Endothelial cell of umbilical vein (primary cell): ENCODE measurements around the gene GRIN2D. TPM values are rescaled to one million over a fixed set of nuclear protein-coding genes. Genes with fewer than 3 reads are reported as not detected.

ENCODE experiments used
- BruUV-seq: library from RNA; stranded (reverse); fragments of 400-500 nt; replicated peaks from 2 replicates; lab custom pipeline; 2021; lab: Mats Ljungman, UMichigan
- CTCF ChIA-PET: fragments of 300-600, 350-600 bp; sonication (Branson Sonifier 250); formaldehyde crosslinking; loops from one replicate; lab custom pipeline; 2021; ENCODE audit warnings: antibody characterized with exemption, inconsistent platforms; lab: Charles Lee
- POLR2A ChIA-PET: fragments of 300-600, 350-600 bp; sonication (Branson Sonifier 250); formaldehyde crosslinking; loops from one replicate; lab custom pipeline; 2021; ENCODE audit warnings: antibody characterized with exemption, inconsistent platforms; lab: Charles Lee
- DNase-seq: peaks from one replicate; pipeline ENCODE4 v3.0.0-alpha.2; 2011; ENCODE audit warnings: low read depth, low spot score
- FAIRE-seq: peaks from 2 replicates; lab custom pipeline; 2011; peaks lifted over from hg19 to GRCh38; lab: Jason Lieb, UNC
- H2AFZ ChIP-seq: 2 replicates; pipeline ENCODE4 v1.6.0; 2012; ENCODE audit warnings: low read depth, low read length, control low read depth, inconsistent platforms
- H3K27ac ChIP-seq: 2 replicates; pipeline ENCODE4 v1.5.1; 2011; ENCODE audit warnings: low read depth, mild to moderate bottlenecking, control low read depth, low read length, moderate library complexity; ENCODE audit not compliant: insufficient read depth
- H3K27me3 ChIP-seq, 2 experiments: 2 replicates each; pipeline versions ENCODE4 v1.6.0 to v1.6.1; 2011; ENCODE audit warnings: low read length in 2 of 2, mixed read lengths in 1 of 2; ENCODE audit not compliant: control insufficient read depth in 2 of 2, insufficient read depth in 2 of 2
- H3K36me3 ChIP-seq, 2 experiments: 2 replicates in 1 of 2; 3 replicates in 1 of 2; pipeline ENCODE4 v1.5.1; 2011; ENCODE audit warnings: low read length in 2 of 2, mild to moderate bottlenecking in 1 of 2, moderate library complexity in 1 of 2; ENCODE audit not compliant: control insufficient read depth in 2 of 2, insufficient read depth in 2 of 2; ENCODE audit errors: extremely low read depth in 1 of 2
- H3K4me1 ChIP-seq: 3 replicates; pipeline ENCODE4 v1.5.1; 2011; ENCODE audit warnings: mild to moderate bottlenecking, low read length; ENCODE audit not compliant: control insufficient read depth, insufficient read depth; ENCODE audit errors: extremely low read depth
- H3K4me2 ChIP-seq: 2 replicates; pipeline ENCODE4 v1.6.1; 2011; ENCODE audit warnings: low read length, control low read depth, mixed read lengths; ENCODE audit not compliant: insufficient read depth
- H3K4me3 ChIP-seq, 3 experiments: fragments of 200-600 bp in 1 of 3; sonication (generic), shearing (Covaris generic) in 1 of 3; replicated peaks in 1 of 3; 2 replicates each; pipeline ENCODE4 v1.5.1; 2011 to 2016; ENCODE audit warnings: control low read depth in 3 of 3, low read length in 3 of 3, mild to moderate bottlenecking in 2 of 3, inconsistent platforms in 1 of 3, low read depth in 1 of 3, moderate library complexity in 1 of 3; ENCODE audit not compliant: insufficient read depth in 1 of 3
- H3K79me2 ChIP-seq: 2 replicates; pipeline ENCODE4 v1.6.0; 2012; ENCODE audit warnings: low read length, inconsistent platforms; ENCODE audit not compliant: control insufficient read depth, insufficient read depth
- H3K9ac ChIP-seq: replicated peaks from 2 replicates; pipeline ENCODE3; 2011; ENCODE audit warnings: low read length, control low read depth; ENCODE audit not compliant: insufficient read depth; ENCODE audit errors: extremely low read depth
- H3K9me1 ChIP-seq: replicated peaks from 3 replicates; pipeline ENCODE4 v1.6.0; 2011; ENCODE audit warnings: mild to moderate bottlenecking, low read length; ENCODE audit not compliant: control insufficient read depth, insufficient read depth; ENCODE audit errors: extremely low read depth
- H3K9me3 ChIP-seq: replicated peaks from 2 replicates; pipeline ENCODE4 v1.5.1; 2012; ENCODE audit warnings: low read length, inconsistent platforms; ENCODE audit not compliant: control insufficient read depth, insufficient read depth
- H4K20me1 ChIP-seq: replicated peaks from 2 replicates; pipeline ENCODE3; 2011; ENCODE audit warnings: mild to moderate bottlenecking, low read length; ENCODE audit not compliant: control insufficient read depth, insufficient read depth; ENCODE audit errors: extremely low read depth
- CTCF ChIP-seq, 2 donors: IDR thresholded peaks; 1 replicate in 1 of 2; 2 replicates in 1 of 2; pipeline ENCODE4 v1.5.1; 2011; ENCODE audit warnings: low read length in 2 of 2, mild to moderate bottlenecking in 2 of 2, moderate library complexity in 2 of 2, control low read depth in 1 of 2, inconsistent platforms in 1 of 2, low read depth in 1 of 2; ENCODE audit not compliant: insufficient read depth in 1 of 2; ENCODE audit errors: extremely low read depth in 1 of 2
- EZH2 ChIP-seq: IDR thresholded peaks from 2 replicates; pipeline ENCODE4 v1.6.1; 2012; ENCODE audit warnings: borderline replicate concordance, low read depth, mild to moderate bottlenecking, moderate library complexity, low read length, inconsistent platforms; ENCODE audit not compliant: severe bottlenecking
- FOS ChIP-seq: IDR thresholded peaks from 2 replicates; pipeline ENCODE4 v1.6.1; 2011; ENCODE audit warnings: mild to moderate bottlenecking, low read length, moderate library complexity, borderline replicate concordance; ENCODE audit not compliant: insufficient read depth
- GATA2 ChIP-seq: IDR thresholded peaks from 2 replicates; pipeline ENCODE4 v1.7.0; 2011; ENCODE audit warnings: low read depth, mild to moderate bottlenecking, moderate library complexity, mixed read lengths, low read length; ENCODE audit not compliant: insufficient read length, insufficient read depth
- JUN ChIP-seq: IDR thresholded peaks from 2 replicates; pipeline ENCODE4 v1.6.1; 2011; ENCODE audit warnings: borderline replicate concordance, low read depth; ENCODE audit not compliant: insufficient read length, insufficient read depth
- MAX ChIP-seq: IDR thresholded peaks from 2 replicates; pipeline ENCODE4 v1.6.1; 2011; ENCODE audit not compliant: insufficient read depth, insufficient read length
- MYC ChIP-seq: IDR thresholded peaks from one replicate; pipeline ENCODE4 v1.6.1; 2011; ENCODE audit warnings: mild to moderate bottlenecking, low read depth, low read length
- POLR2A ChIP-seq: IDR thresholded peaks from 2 replicates; pipeline ENCODE4 v1.6.1; 2012; ENCODE audit warnings: low read depth, mild to moderate bottlenecking, control low read depth, low read length
- POLR2AphosphoS5 ChIP-seq: IDR thresholded peaks from 2 replicates; pipeline ENCODE4 v1.6.1; 2012; ENCODE audit warnings: low read depth, mild to moderate bottlenecking, control low read depth, low read length, moderate library complexity; ENCODE audit not compliant: insufficient read depth
- dilution Hi-C: fragments of 300-500 bp; cut with MboI; formaldehyde crosslinking; loops from one replicate; pipeline ENCODE4 v1.15.0; 2019; ENCODE audit warnings: low sequenced_read_pairs; ENCODE audit not compliant: extremely low pct_ligation_motif_present
- intact Hi-C: fragments of 100-400 bp; cut with micrococcal nuclease; formaldehyde crosslinking; loops from one replicate; pipeline ENCODE4 v1.10.0; 2022
- polyA plus RNA-seq, 4 experiments: library from polyadenylated mRNA; depleted of rRNA in 3 of 4; stranded (reverse) in 3 of 4; unstranded in 1 of 4; fragments of >200 nt; gene quantifications; 2 replicates each; pipeline versions ENCODE4 v1.2.1 to v1.2.3, GENCODE V29; 2011 to 2012; ENCODE audit warnings: missing spikeins in 1 of 4
- total RNA-seq: library from RNA; stranded (reverse); gene quantifications from 2 replicates; pipeline ENCODE4 v1.2.3, GENCODE V29; 2021

Gene GRIN2D
- total and polyA plus RNA-seq, 2 donors (not counting 3 experiments of a cell fraction or from before 2014, with no cell fraction given) = 0.59 to 2.1 TPM

- peaks cover 21 to 33% of the 10 kb centered on the region in 2 experiments for H3K27me3 ChIP-seq
Observed at GRCh38 chr19:48395170-48395455, 1.6 kb downstream of the GRIN2D start.

GRCh38 chr19:48395499-48395898 lies 2.0 kb downstream of the GRIN2D start:
- BruUV-seq = no TSS peak
- Histone ChIP-seq H3K36me3 (no peaks in the 10 kb centered on the region), H3K9me3 (no peaks in the 10 kb centered on the region), H3K9me1 (no peaks in the 10 kb centered on the region), H3K4me1 (peaks cover 10% of the 10 kb centered on the region), H3K9ac (no peak overlapping the region), H2AFZ (no peak overlapping the region), H4K20me1 (no peaks in the 10 kb centered on the region), H3K4me3 (no peak overlapping the region), H3K27ac (no peak overlapping the region), H3K4me2 (no peak overlapping the region), H3K79me2 (peaks cover 8% of the 10 kb centered on the region), H3K27me3 (peaks cover 21 to 33% of the 10 kb centered on the region in 2 experiments)
- no peak for FAIRE-seq
- no peak for TF ChIP-seq POLR2A
- TF ChIP-seq FOS = no peak
- TF ChIP-seq EZH2 = no peak
- no peak for TF ChIP-seq CTCF (IDR thresholded peaks at IDR 0.05; ENCODE audit: extremely low read depth in 1 of 2, insufficient read depth in 1 of 2, low read depth in 1 of 2, low read length in 2 of 2)
- TF ChIP-seq MYC = no peak
- TF ChIP-seq MAX = no peak
- no peak for TF ChIP-seq JUN
- TF ChIP-seq POLR2AphosphoS5 = no peak
- no peak for TF ChIP-seq GATA2
- CTCF ChIA-PET = interaction anchor here (1.0 to 1.4 kb wide), 2 partner anchors 50 to 81 kb away, joined by 4 to 6 read pairs; no protein-coding TSS in a partner anchor
- DNase-seq = no peak
- POLR2A ChIA-PET = no interaction called here
- dilution Hi-C loops = no loop called here
- intact Hi-C loops = loop anchor here (5.0 kb wide), 1 partner anchor 87 kb away; no protein-coding TSS in a partner anchor

More at GRCh38 chr19:48395170-48395455, 1.6 kb downstream of the GRIN2D start:
- H3K9ac ChIP-seq = no peak overlapping the region
- no peaks in the 10 kb centered on the region for H4K20me1 ChIP-seq
- peaks cover 12% of the 10 kb centered on the region for H3K79me2 ChIP-seq
- H3K9me1 ChIP-seq = no peaks in the 10 kb centered on the region
- intact Hi-C loops (loop anchor here (5.0 kb wide), 1 partner anchor 87 kb away; no protein-coding TSS in a partner anchor), dilution Hi-C loops (no loop called here)
- H3K4me3 ChIP-seq = no peak overlapping the region
- H3K9me3 ChIP-seq = no peaks in the 10 kb centered on the region
- ChIA-PET POLR2A (no interaction called here), CTCF (interaction anchor here (1.0 to 1.4 kb wide), 2 partner anchors 50 to 81 kb away, joined by 4 to 6 read pairs; no protein-coding TSS in a partner anchor)
- no peak for DNase-seq
- no peak overlapping the region for H3K4me2 ChIP-seq
- no peak overlapping the region for H2AFZ ChIP-seq
- no peak overlapping the region for H3K27ac ChIP-seq
- no TSS peak for BruUV-seq
- H3K36me3 ChIP-seq = no peaks in the 10 kb centered on the region
- peaks cover 12% of the 10 kb centered on the region for H3K4me1 ChIP-seq
- FAIRE-seq = no peak
- TF ChIP-seq FOS = no peak
- no peak for TF ChIP-seq POLR2A
- TF ChIP-seq MYC = no peak
- no peak for TF ChIP-seq POLR2AphosphoS5
- no peak for TF ChIP-seq MAX
- TF ChIP-seq EZH2 = peak; percentile 41
